ENCODE measurements around the gene ADGRV1. TPM values are rescaled to one million over a fixed set of nuclear protein-coding genes. Genes with fewer than 3 reads are reported as not detected.
A peak's percentile ranks its signal among the peaks of the same experiment; 100 is the strongest.

Gene ADGRV1
- total RNA-seq, 1 experiment from 2014 or later = 64.8 TPM

DNA sequence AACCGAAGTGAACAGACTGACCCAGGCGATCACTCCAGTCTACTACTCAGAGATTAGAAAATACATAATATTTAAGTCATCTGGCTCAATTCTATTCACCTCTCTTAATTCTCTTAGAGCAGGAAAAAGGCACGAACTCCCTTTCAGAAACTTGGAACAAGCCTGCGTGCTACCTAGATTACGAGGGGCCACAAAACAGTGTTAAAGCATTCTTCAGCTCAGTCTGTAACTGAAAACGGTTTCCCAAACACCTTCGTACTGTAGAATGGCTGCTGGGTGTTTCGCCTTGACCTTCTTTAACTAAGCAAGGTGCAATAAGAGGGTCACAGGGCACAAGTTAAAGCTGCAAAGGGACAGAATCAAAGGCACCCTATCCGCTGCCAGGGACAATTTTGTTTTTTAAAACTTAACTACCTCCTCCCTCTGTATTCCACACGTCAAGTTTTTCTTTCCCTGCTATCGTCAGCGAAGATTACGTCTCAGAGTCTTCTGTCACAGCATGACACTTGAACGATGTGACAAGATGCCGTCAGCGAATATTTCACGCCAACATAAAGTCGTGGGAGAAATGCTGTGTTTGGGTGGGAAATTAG lies 29.9 kb upstream of the ADGRV1 start:
- peaks cover 5 to 22% (median 9%) of the 10 kb centered on the region in 3 experiments; a peak in 6 of 7 replicates for H3K36me3 Mint-ChIP-seq (ENCODE audit: insufficient read depth in 1 of 3, low read depth in 3 of 3)
- Histone ChIP-seq H3K23ac (ENCODE audit: insufficient read length, low read depth, low read length) (no peak overlapping the region), H2AK5ac (ENCODE audit: insufficient read length, low read length) (no peak overlapping the region), H3K4ac (ENCODE audit: low read depth, low read length) (no peak overlapping the region), H2BK15ac (ENCODE audit: low read depth, low read length) (no peak overlapping the region), H3K56ac (ENCODE audit: insufficient read length, low read depth, low read length) (no peak overlapping the region), H3K27me3 (ENCODE audit: insufficient read depth, low read length) (no peaks in the 10 kb centered on the region), H3K14ac (ENCODE audit: insufficient read depth, low read length) (no peak overlapping the region; the same call in 1 of the 2 replicates), H2BK120ac (ENCODE audit: low read depth, low read length, poor library complexity, severe bottlenecking) (no peak overlapping the region), H3K18ac (ENCODE audit: insufficient read length, low read depth, low read length) (no peak overlapping the region), H3K79me1 (ENCODE audit: insufficient read depth, low read depth, low read length, poor library complexity, severe bottlenecking) (no peaks in the 10 kb centered on the region), H2BK5ac (ENCODE audit: insufficient read length, low read length) (no peak overlapping the region), H3T11ph (ENCODE audit: low read length) (no peak overlapping the region), H3K27ac (ENCODE audit: insufficient read length, low read depth, low read length) (no peak overlapping the region), H2AFZ (ENCODE audit: low read length) (no peak overlapping the region), H3K9me3 (ENCODE audit: control insufficient read depth, low read depth, low read length) (no peaks in the 10 kb centered on the region), H4K20me1 (ENCODE audit: control insufficient read depth, insufficient read depth, insufficient read length) (no peaks in the 10 kb centered on the region), H4K5ac (ENCODE audit: insufficient read length, low read depth, low read length) (no peak overlapping the region), H3K23me2 (ENCODE audit: insufficient read length, low read depth, low read length, poor library complexity, severe bottlenecking) (peaks cover 10% of the 10 kb centered on the region), H3K4me1 (ENCODE audit: insufficient read depth, low read length) (no peaks in the 10 kb centered on the region), H2BK12ac (ENCODE audit: insufficient read length, low read depth, low read length) (no peak overlapping the region), H3K4me2 (ENCODE audit: insufficient read depth, insufficient read length, low read length) (peak overlapping the region; percentile 98), H3K79me2 (ENCODE audit: insufficient read depth, low read length) (no peaks in the 10 kb centered on the region; the same call in 1 of the 2 replicates), H3K9ac (ENCODE audit: extremely low read depth, insufficient read length, low read length) (peak overlapping the region; percentile 72), H4K91ac (ENCODE audit: insufficient read length, low read depth, low read length) (no peak overlapping the region), H2BK20ac (ENCODE audit: low read depth, low read length, poor library complexity, severe bottlenecking) (no peak overlapping the region), H4K8ac (replicated peaks; ENCODE audit: insufficient read length, low read depth, low read length) (no peak overlapping the region)
- no peak for DNase-seq
- TF ChIP-seq CTCF (conservative IDR thresholded peaks at IDR 0.05) = no peak
- peak overlapping the region; percentile 93 to 96 for H3K4me3 Mint-ChIP-seq
- H3K27me3 Mint-ChIP-seq (ENCODE audit: low read depth) = no peaks in the 10 kb centered on the region
- peaks cover 19 to 28% of the 10 kb centered on the region in 2 experiments for H3K4me1 Mint-ChIP-seq
- no peaks in the 10 kb centered on the region for H3K9me3 Mint-ChIP-seq
- no CpG with 5 or more reads among the region's 18 CpGs for WGBS (ENCODE audit: extremely low coverage, insufficient read length, low lambda C conversion rate)
- H3K27ac Mint-ChIP-seq = no peak overlapping the region; a peak in 1 of 7 replicates

Measured in H9 (cell line).